NCI-H226 (cell line): ENCODE data around the gene UBD.

Experiments
- DNase-seq: peaks from one replicate; pipeline ENCODE4 v3.0.0-alpha.2; 2015

Gene UBD

GRCh38 chr6:29519291-29520010, 40.1 kb downstream of the UBD start:
- no peak for DNase-seq

GRCh38 chr6:29517728-29518440, 41.6 kb downstream of the UBD start:
- no peak for DNase-seq

GRCh38 chr6:29517245-29517644, 42.3 kb downstream of the UBD start:
- DNase-seq = no peak

GRCh38 chr6:29516108-29516507, 43.4 kb downstream of the UBD start:
- DNase-seq = peak; percentile 28

GRCh38 chr6:29510746-29511300, 48.7 kb downstream of the UBD start:
- no peak for DNase-seq

- no peak for DNase-seq
Measured at GRCh38 chr6:29510202-29510601, 49.3 kb downstream of the UBD start.

- no peak for DNase-seq
Measured at GRCh38 chr6:29509711-29510110, 49.8 kb downstream of the UBD start.

- DNase-seq = no peak
Measured at GRCh38 chr6:29509239-29509638, 50.3 kb downstream of the UBD start.

- DNase-seq = no peak
Measured at GRCh38 chr6:29507319-29507718, 52.2 kb downstream of the UBD start.

GRCh38 chr6:29506446-29507067, 53.0 kb downstream of the UBD start:
- DNase-seq = no peak

GRCh38 chr6:29505808-29506207, 53.7 kb downstream of the UBD start:
- DNase-seq = no peak
